Keratinocyte (primary cell): Measurements from ENCODE around the gene ASRGL1.
"Not testable (repeated sequence)": the region's sequence is repeated elsewhere in the genome, so short reads cannot be mapped to it uniquely, and the experiment has no call there.

Source experiments
- CTCF ChIP-seq, 3 experiments: IDR thresholded peaks in 1 of 3; conservative IDR thresholded peaks in 1 of 3; optimal IDR thresholded peaks in 1 of 3; 2 replicates in 2 of 3; 3 replicates in 1 of 3; pipeline versions ENCODE3 to v1.5.1; 2011; ENCODE audit warnings: low read length in 3 of 3, mild to moderate bottlenecking in 3 of 3, moderate library complexity in 2 of 3, control low read depth in 1 of 3, inconsistent platforms in 1 of 3; ENCODE audit not compliant: insufficient read depth in 2 of 3; ENCODE audit errors: extremely low read depth in 1 of 3
- EZH2 ChIP-seq: IDR thresholded peaks from one replicate; pipeline ENCODE4 v1.6.1; 2012; ENCODE audit warnings: inconsistent platforms, mild to moderate bottlenecking, low read length, moderate library complexity

GRCh38 chr11:62331264-62331663 lies 6.0 kb upstream of the ASRGL1 start:
- TF ChIP-seq CTCF (optimal IDR thresholded peaks at IDR 0.05 in 1 of 3, IDR thresholded peaks at IDR 0.05 in 1 of 3, conservative IDR thresholded peaks at IDR 0.05 in 1 of 3; ENCODE audit: extremely low read depth in 1 of 3, insufficient read depth in 2 of 3, low read length in 3 of 3); EZH2: not testable (repeated sequence)
